ENCODE results near the gene TCF4.

The TCF4 gene

DNA sequence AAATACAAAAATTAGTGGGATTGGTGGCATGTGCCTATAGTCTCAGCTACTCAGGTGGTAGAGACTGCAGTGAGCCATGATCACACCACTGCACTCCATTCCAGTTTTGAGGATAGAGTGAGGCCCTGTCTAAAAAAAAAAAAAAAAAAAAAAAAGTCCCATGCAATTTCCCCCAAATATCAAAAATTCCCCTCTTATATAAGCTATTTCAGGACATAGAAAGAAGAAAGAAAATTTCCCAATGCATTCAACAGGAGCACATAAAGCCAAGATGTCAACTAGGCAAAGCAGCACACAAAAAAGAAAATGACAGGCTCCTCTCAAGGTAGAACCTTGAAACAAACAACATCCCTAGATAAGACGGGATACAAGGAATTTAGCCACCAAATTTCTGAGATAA, 213.3 kb downstream of the TCF4 start:
- DNase-seq = no peak

- DNase-seq = no peak
Measured at GRCh38 chr18:55372209-55372608, 215.8 kb downstream of the TCF4 start.

GRCh38 chr18:55370936-55371335, 217.1 kb downstream of the TCF4 start:
- DNase-seq = no peak

- DNase-seq = no peak
Measured at GRCh38 chr18:55369346-55369745, 218.6 kb downstream of the TCF4 start.

DNA sequence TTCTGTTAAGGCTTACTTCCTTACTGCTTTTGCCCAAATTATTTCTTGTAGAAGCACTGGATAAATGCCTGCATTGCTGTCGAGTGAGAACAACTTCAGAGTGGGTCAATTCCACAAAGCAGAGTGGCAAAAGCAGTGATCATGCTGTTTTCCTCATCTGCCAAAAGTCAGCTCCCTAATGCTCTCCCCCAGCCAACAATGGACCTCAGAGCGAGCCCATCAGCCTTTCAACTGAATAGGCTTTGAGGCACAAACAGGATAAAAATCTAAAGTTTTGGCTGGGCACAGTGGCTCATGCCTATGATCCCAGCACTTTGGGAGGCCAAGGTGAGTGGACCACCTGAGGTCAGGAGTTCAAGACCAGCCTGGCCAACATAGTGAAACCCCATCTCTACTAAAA, 222.7 kb downstream of the TCF4 start:
- no peak for DNase-seq

DNA sequence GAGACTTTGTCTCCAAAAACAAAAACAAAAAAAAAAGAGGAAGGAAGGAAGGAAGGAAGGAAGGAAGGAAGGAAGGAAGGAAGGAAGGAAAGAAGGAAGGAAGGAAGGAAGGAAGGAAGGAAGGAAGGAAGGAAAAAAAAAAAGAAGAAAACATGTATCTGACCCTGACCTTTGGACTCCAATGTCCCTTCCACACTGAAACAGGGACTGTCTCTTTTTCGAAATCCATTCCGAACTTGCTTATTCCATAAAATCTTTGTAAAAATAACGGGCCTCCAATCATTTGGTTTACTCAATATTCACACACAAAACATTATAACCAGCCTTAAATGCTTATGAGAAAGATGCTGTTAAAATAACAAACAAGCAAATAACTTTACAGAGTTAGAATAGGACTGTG, 225.7 kb downstream of the TCF4 start:
- DNase-seq = no peak

DNA sequence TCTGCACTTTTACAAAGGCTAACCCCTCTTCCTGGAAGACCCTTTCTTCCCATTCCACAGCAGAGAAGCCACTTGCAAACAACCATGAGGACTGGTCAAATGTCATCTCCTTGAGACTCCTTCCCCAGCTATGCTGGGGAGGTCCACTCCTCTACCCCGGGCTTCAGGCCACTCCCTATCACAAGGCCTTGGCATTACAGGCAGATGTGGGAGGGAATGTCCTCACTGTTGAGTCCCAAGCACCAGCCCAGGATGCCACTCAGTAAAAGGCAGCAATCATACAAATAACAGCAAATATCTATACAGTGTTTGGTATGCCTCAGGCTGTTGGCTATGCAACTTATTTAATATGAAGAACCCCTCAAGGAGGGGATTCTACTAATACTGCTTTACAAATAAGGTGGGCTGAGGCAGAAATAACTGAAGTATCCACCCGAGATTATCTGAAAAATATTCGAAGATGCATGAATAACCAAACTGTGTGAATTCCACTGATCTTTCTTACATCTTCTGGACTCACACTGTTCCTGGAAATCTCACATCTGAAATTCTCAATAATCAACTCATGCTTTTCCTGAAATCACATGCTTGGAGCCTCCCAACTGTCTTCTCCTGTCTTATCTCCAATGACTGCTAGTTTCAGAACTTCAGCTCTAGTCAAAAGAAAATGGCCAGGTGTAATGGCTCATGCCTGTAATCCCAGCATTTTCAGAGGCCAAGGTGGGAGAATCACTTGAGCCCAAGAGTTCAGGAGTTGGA, 226.3 kb downstream of the TCF4 start:
- no peak for DNase-seq

DNA sequence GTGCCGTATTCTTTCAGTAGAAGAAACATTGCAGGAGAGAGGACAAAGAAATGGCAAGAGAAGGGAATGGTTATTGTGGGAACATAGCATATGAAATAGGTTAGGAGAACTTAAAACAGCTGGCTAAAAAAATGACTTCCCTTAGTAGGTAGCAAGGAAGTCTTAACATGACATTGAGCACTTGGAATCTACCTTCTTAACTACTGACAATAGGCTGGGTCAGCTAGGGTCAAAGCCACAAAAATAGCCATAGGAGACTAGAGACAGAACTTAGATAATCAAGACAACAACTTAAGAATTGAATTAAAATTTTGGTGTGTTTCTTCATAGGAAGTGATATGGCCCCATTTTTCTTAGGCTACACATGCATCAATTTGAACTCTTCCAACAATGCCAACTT, 227.9 kb downstream of the TCF4 start:
- no peak for DNase-seq

GRCh38 chr18:55356815-55357214, 231.2 kb downstream of the TCF4 start:
- no peak for DNase-seq

DNA sequence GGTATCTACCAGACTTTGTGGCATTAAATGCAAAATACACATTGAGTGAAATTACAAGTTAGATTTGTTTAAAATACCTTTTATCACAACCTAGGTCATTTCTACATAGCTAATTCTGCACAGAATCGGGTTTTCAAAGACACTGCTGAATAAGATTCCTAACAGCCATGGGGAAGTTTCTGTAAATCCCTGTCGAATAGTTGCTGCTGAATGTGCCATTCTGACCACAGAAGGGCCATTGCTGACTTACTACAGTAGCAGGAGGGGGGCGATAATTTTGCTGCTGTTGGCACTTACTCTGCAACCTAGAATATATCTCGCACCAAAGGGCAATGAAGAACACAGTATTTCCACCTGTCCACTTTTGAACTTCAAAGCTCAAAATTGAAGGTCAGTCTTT, 232.8 kb downstream of the TCF4 start:
- no peak for DNase-seq

GRCh38 chr18:55354795-55355194, 233.2 kb downstream of the TCF4 start:
- no peak for DNase-seq

DNA sequence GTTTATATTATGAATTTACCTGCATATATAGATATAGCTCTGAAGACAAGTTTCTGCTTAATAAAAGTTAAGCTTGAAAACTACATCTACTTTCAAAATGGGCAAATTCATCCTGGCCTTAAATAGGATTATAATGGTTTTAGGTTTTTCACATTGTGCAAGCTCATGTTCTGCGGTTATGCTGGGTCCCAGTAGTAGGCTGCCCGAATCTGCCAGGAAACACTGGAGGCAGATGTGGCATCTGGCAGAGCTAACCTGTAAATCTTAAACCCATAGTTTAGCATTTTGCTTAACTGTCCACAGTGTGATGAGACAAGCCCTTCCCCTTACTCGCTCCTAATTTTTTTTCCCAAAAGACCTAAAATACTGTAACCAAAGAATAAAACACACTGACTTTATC, 234.2 kb downstream of the TCF4 start:
- DNase-seq = no peak

DNA sequence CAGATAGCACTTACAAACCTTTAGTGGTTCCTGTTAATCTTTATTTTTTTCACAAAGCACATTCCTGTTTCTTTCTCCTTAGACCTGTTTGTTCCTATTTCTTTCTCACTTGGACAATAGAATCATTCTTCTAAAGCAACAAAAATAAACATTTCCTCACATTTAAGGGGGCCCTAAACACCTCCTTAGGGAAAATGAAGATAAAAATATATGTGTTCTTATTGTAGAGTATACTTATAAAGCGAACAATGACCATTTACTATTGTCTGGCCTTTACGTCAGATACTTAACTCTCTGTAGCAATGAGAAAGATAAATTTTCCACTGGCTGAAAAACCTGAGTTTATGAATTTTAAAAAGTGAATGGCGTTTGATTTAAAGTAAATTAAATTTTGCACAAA, 234.6 kb downstream of the TCF4 start:
- DNase-seq = no peak

GRCh38 chr18:55351980-55352714, 235.8 kb downstream of the TCF4 start:
- DNase-seq = no peak

- DNase-seq = no peak
Measured at GRCh38 chr18:55351241-55351691, 236.7 kb downstream of the TCF4 start.

DNA sequence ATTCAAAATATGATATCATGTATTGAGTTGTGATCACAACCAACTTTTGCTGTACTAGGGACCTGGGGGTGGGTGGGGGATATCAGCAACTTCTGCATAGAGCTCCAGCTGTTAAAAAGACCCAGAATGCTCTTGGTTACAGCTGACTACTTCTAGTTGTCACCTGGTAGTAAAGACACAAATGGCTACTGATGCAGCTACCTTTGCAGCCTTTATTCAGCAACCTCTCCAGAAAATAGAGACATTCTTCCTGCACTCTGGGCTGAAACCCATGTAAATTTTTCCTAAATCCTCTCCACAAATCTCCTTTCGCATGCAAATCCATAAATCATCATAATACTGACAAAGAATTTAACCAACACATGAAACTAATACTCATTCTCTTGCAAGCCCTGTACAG, 238.3 kb downstream of the TCF4 start:
- DNase-seq = no peak

GRCh38 chr18:55346961-55347740, 240.8 kb downstream of the TCF4 start:
- no peak for DNase-seq

GRCh38 chr18:55346387-55346786, 241.6 kb downstream of the TCF4 start:
- no peak for DNase-seq

GRCh38 chr18:55345103-55345950, 242.7 kb downstream of the TCF4 start:
- no peak for DNase-seq

DNA sequence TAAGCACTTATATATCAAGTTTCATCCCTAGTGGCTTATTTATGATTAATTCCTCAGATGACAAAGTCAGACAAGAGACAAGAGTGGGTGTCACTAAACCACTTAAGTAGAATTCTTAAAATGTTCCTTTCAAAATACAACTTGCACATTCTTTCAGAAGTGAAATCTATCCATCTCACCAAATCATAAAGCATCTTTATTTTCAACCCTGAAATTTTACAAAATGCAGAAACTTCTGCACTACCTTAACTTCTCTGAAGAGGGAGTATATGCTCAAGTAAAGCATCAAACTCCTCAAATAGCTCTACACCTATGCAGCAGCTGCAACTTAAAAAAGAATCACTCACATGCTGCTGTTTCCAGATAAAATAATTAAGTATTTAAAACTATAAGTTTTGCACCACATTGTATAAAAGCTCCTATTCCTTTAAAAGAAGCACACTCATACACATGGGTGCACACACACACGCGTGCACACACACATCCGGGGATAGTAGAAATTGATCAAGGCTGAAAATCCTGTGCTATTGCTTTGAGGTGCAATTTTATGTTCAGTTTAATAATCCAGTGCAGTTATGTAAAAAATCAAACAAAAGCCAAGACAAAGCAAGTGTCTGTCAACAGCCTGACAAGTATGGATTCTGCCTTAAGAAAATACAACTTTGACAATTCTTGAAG, 244.5 kb downstream of the TCF4 start:
- no peak for DNase-seq

DNA sequence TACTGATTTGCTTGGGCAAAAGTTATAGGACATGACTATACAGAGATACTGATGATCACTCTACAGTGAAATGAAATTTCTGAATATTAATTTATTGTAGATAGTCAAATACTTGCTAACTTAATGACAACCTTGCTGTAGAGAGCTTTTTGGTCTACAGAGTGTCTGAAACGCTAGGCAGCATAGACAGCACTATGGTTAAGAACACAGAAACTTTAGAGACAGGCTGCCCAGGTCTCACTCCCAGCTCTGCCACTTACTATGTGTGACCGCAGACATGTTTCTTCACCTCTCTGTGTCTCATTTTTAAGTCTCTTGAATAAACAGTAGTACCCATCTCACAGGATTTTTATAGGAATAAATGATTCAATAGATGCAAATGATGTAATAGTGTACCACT, 247.0 kb downstream of the TCF4 start:
- DNase-seq = no peak

- DNase-seq = no peak
Measured at GRCh38 chr18:55339990-55340389, 248.0 kb downstream of the TCF4 start.
